Measurements from ENCODE around the gene SLC7A14.

The SLC7A14 gene

DNA sequence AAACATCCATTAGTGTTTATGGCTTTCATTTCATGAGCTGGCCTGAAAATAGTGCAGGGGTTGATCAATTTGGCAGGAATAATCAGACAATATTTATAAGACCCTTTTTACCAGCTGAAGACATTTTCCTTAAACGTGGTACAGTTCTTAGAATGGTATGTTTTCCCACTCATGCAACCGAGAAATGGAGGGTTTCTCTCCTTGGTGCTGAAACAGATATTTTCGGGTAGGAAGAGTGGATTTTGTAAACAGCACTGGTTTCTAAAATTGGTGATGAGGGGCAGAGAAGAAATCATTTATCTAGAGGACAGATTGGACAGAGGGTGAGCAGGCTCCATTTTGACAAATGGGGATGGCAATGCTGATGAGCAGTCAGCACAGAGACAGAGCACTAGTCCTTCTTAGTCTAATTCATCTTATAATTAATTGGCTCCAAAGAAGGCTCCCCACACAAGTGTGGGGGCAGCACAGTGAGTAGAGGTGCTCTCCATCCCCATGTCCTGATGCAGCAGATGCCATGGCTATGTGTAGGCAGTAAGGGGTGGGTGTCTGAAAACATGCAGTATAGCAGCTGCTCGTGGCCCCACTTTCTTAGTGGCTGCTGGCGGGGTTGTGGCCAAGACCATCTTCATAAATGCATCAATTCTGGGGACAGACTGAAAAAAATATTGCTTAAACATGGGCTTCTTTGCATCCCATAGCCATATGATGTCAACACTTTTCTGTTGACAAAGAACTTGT, 18.1 kb upstream of the SLC7A14 start:
- TF ChIP-seq, protein P1, sequence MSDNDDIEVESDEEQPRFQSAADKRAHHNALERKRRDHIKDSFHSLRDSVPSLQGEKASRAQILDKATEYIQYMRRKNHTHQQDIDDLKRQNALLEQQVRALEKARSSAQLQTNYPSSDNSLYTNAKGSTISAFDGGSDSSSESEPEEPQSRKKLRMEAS (IDR thresholded peaks at IDR 0.05; ENCODE audit: low read depth, low read length), result no peak
- no peak for TF ChIP-seq MYC (IDR thresholded peaks at IDR 0.05; ENCODE audit: low read depth, low read length)
- TF ChIP-seq, protein P2, sequence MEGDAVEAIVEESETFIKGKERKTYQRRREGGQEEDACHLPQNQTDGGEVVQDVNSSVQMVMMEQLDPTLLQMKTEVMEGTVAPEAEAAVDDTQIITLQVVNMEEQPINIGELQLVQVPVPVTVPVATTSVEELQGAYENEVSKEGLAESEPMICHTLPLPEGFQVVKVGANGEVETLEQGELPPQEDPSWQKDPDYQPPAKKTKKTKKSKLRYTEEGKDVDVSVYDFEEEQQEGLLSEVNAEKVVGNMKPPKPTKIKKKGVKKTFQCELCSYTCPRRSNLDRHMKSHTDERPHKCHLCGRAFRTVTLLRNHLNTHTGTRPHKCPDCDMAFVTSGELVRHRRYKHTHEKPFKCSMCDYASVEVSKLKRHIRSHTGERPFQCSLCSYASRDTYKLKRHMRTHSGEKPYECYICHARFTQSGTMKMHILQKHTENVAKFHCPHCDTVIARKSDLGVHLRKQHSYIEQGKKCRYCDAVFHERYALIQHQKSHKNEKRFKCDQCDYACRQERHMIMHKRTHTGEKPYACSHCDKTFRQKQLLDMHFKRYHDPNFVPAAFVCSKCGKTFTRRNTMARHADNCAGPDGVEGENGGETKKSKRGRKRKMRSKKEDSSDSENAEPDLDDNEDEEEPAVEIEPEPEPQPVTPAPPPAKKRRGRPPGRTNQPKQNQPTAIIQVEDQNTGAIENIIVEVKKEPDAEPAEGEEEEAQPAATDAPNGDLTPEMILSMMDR (IDR thresholded peaks at IDR 0.05; ENCODE audit: low read depth, low read length), result no peak
- no peak for TF ChIP-seq POLR2A (IDR thresholded peaks at IDR 0.05; ENCODE audit: extremely low read depth, insufficient read length)
- no peak for DNase-seq (ENCODE audit: low read depth)
- H3K4me3 ChIP-seq (ENCODE audit: low read depth, low read length), result no peak overlapping the region

DNA sequence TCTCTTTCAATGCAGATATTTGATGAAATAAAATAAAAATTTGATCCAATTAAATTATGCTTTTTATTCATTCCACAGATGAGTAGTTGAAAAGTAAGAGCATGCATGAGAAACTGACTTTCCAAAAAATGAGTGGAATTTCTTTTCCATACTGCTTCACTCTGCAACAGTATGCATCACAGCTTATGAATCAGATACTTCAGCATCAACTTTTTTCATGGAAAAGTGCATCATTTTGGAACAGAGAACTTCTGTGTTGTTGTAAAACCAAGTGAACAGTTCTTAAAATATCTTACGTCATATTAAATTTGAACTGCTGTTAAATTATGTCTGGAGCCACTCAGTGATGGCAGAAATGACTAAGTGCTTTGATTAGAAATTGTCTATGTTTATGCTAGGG, 16.7 kb upstream of the SLC7A14 start:
- H3K4me3 ChIP-seq (ENCODE audit: low read depth, low read length), result no peak overlapping the region
- TF ChIP-seq POLR2A (IDR thresholded peaks at IDR 0.05; ENCODE audit: extremely low read depth, insufficient read length), result no peak
- TF ChIP-seq, protein P1 (IDR thresholded peaks at IDR 0.05; ENCODE audit: low read depth, low read length), result no peak
- no peak for TF ChIP-seq MYC (IDR thresholded peaks at IDR 0.05; ENCODE audit: low read depth, low read length)
- TF ChIP-seq, protein P2 (IDR thresholded peaks at IDR 0.05; ENCODE audit: low read depth, low read length), result no peak
- no peak for DNase-seq (ENCODE audit: low read depth)

DNA sequence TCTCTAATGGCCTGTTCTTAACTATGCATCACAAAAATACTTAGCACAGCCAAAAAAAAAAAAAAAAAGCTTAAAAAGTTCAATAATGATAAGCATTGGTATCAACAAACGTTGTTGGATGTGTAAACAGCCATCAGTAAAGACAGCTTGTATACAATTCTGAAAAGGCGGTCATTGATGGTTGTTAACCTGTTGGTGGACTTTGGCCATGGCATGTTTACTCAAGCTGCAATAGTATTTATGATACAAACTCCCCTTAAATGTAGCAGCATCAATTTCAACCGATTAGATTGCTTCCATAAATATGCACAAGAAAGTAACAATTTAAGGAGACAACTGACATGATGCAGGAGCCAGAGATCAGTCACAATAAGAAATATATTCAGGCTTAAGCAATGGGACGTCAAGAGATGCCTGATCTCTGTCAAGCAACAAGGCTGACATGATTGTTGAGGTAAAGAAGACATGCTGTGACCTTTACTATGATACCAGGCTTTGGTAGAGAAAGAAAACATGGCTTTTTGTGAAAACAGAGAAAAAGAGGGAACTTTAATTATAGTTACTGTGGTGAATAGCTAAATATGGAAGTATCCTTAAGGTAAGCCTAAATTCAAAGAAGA, 14.2 kb upstream of the SLC7A14 start:
- TF ChIP-seq MYC (IDR thresholded peaks at IDR 0.05; ENCODE audit: low read depth, low read length) (no peak), POLR2A (IDR thresholded peaks at IDR 0.05; ENCODE audit: extremely low read depth, insufficient read length) (no peak)
- TF ChIP-seq, protein P1 (IDR thresholded peaks at IDR 0.05; ENCODE audit: low read depth, low read length), result no peak
- TF ChIP-seq, protein P2 (IDR thresholded peaks at IDR 0.05; ENCODE audit: low read depth, low read length), result no peak
- H3K4me3 ChIP-seq (ENCODE audit: low read depth, low read length), result no peak overlapping the region
- no peak for DNase-seq (ENCODE audit: low read depth)

DNA sequence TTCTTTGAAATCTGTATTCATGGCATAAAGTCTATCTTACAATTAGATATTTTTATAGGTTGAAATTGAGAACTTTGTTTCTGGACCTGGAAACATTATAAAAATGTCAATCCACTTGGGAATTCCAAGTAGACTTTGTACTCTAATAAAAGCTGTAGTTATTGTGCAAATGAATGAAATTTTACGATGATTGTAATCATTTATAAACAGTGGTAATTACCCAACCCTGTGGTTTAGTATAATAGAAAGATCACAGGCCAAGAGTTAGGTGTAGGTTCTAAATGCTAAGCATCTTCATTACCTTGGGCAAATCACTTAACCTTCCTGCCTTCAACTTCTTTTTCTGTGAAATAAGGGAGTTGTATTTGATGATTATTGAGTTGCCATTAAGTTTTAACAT, 13.2 kb upstream of the SLC7A14 start:
- TF ChIP-seq, protein P1 (IDR thresholded peaks at IDR 0.05; ENCODE audit: low read depth, low read length), result no peak
- no peak for TF ChIP-seq POLR2A (IDR thresholded peaks at IDR 0.05; ENCODE audit: extremely low read depth, insufficient read length)
- TF ChIP-seq, protein P2 (IDR thresholded peaks at IDR 0.05; ENCODE audit: low read depth, low read length), result no peak
- H3K4me3 ChIP-seq (ENCODE audit: low read depth, low read length), result no peak overlapping the region
- DNase-seq (ENCODE audit: low read depth), result no peak

DNA sequence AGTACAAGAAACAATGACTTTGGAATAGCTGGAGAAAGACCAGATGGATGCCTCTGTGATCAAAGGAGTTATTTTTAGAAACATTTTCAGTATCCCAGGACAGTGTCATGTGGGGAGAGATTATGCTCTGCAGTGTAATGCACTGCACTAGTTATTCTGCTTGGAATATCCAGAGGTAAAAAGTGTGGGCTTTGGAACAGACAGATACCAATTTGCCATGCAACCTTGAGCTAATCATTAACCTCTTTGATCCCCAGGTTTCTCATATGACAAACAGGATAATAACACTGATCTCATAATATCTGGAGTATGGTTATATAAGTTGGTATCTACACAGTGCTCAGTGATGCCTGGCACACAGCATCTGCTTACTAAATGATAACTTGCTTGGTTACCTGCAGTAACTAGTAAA, 12.2 kb upstream of the SLC7A14 start:
- TF ChIP-seq POLR2A (IDR thresholded peaks at IDR 0.05; ENCODE audit: extremely low read depth, insufficient read length) (no peak), MYC (IDR thresholded peaks at IDR 0.05; ENCODE audit: low read depth, low read length) (no peak)
- TF ChIP-seq, protein P1 (IDR thresholded peaks at IDR 0.05; ENCODE audit: low read depth, low read length), result no peak
- DNase-seq (ENCODE audit: low read depth), result no peak
- no peak overlapping the region for H3K4me3 ChIP-seq (ENCODE audit: low read depth, low read length)

DNA sequence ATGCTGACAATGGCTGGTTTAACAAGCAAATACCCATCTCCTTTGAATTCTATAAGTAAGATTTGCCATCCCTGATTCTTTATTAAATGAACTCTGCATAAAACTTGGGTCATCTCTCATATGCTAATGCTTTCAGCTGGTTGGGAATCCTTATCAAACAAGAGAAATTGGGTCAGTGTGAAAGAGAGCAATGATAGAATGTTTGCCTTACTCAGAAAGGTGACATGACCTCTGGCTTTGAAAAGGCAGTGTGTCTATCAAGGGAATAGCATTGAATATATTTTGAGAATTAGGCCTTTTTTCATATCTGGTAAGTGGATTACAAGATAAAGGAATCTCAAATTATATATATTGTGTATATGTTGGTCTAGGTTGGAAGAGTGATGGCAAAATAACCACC, 8.7 kb upstream of the SLC7A14 start:
- no peak for DNase-seq (ENCODE audit: low read depth)
- TF ChIP-seq, protein P1 (IDR thresholded peaks at IDR 0.05; ENCODE audit: low read depth, low read length), result no peak
- no peak for TF ChIP-seq MYC (IDR thresholded peaks at IDR 0.05; ENCODE audit: low read depth, low read length)
- TF ChIP-seq, protein P2 (IDR thresholded peaks at IDR 0.05; ENCODE audit: low read depth, low read length), result no peak
- no peak for TF ChIP-seq POLR2A (IDR thresholded peaks at IDR 0.05; ENCODE audit: extremely low read depth, insufficient read length)
- H3K4me3 ChIP-seq (ENCODE audit: low read depth, low read length), result no peak overlapping the region

Measured in NB4 (cell line).